Measurements from ENCODE around the gene SETD3. TPM values are rescaled to one million over a fixed set of nuclear protein-coding genes. Genes with fewer than 3 reads are reported as not detected.

The SETD3 gene
- total and polyA plus RNA-seq, 2 experiments from 2014 or later, result 43.3 to 54.6 TPM

- WGBS, 2 experiments (ENCODE audit: low coverage in 1 of 2, low lambda C conversion rate in 2 of 2, missing lambda C conversion rate in 2 of 2), result 89 to 91% methylated on average over 5 of the region's 5 CpGs
- peaks cover 12% of the 10 kb centered on the region; the same call in 1 of the 2 replicates for H3F3A ChIP-seq (ENCODE audit: insufficient read depth)
- H3K4me1 ChIP-seq (ENCODE audit: insufficient read depth), result peaks cover 13% of the 10 kb centered on the region
These were observed 56.3 kb downstream of the SETD3 start for GRCh38 chr14:99424306-99424877.

DNA sequence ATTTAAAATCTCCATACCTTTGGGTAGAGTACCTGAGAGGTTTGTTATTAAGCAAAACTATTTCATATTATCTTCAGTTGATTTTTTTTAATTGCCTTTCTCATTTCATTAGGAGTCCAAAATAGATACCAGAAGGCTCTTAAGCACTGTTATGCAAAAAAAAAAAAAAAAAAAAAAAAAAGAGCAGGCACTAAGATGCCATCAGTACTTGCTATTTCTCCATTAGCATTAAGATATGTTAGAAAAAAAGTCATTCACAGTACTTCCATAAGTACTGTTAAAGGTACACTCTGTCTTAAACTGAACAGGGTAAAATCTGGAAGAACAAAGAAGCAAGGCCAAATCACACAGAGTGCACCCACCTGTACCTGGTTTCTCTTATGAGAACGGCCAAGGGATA lies 57.2 kb downstream of the SETD3 start:
- no peak overlapping the region for H2AFZ ChIP-seq
- 0 out of 2 replicates have a peak, but pooled peaks cover 3% of the 10 kb centered on the region for H4K20me1 ChIP-seq (ENCODE audit: insufficient read depth)
- in situ Hi-C loops (cut with MboI), result no loop called here
- no peak overlapping the region for H3K9ac ChIP-seq
- no peaks in the 10 kb centered on the region for H3K36me3 ChIP-seq (ENCODE audit: low read depth)
- peaks cover 12% of the 10 kb centered on the region; the same call in 1 of the 2 replicates for H3F3A ChIP-seq (ENCODE audit: insufficient read depth)
- DNase-seq, result no peak
- no peak overlapping the region for H3K27ac ChIP-seq
- TF ChIP-seq EZH2 (IDR thresholded peaks at IDR 0.05; ENCODE audit: insufficient read depth, poor library complexity, severe bottlenecking), result no peak
- TF ChIP-seq EZH2phosphoT487 (IDR thresholded peaks at IDR 0.05; ENCODE audit: insufficient read depth, low read depth), result no peak
- peaks cover 13% of the 10 kb centered on the region; the same call in 1 of the 2 replicates for H3K79me2 ChIP-seq (ENCODE audit: insufficient read depth)
- no peak overlapping the region for H3K4me2 ChIP-seq (ENCODE audit: unreplicated experiment)
- no peaks in the 10 kb centered on the region for H3K27me3 ChIP-seq (replicated peaks; ENCODE audit: insufficient read depth)
- H3K9me2 ChIP-seq (ENCODE audit: insufficient read depth), result no peaks in the 10 kb centered on the region
- no peak overlapping the region for H3K4me3 ChIP-seq
- H3K4me1 ChIP-seq (ENCODE audit: insufficient read depth), result peaks cover 13% of the 10 kb centered on the region
- no peaks in the 10 kb centered on the region for H3K9me3 ChIP-seq (ENCODE audit: low read depth)
- WGBS, 2 experiments (ENCODE audit: low coverage in 1 of 2, low lambda C conversion rate in 2 of 2, missing lambda C conversion rate in 2 of 2), result 100% methylated on average over 1 of the region's 1 CpG

More at GRCh38 chr14:99424306-99424877, 56.3 kb downstream of the SETD3 start:
- Histone ChIP-seq H3K27me3 (replicated peaks; ENCODE audit: insufficient read depth) (no peaks in the 10 kb centered on the region), H4K20me1 (ENCODE audit: insufficient read depth) (0 out of 2 replicates have a peak, but pooled peaks cover 3% of the 10 kb centered on the region), H3K9ac (no peak overlapping the region), H2AFZ (no peak overlapping the region), H3K27ac (no peak overlapping the region), H3K4me2 (ENCODE audit: unreplicated experiment) (no peak overlapping the region), H3K9me3 (ENCODE audit: low read depth) (no peaks in the 10 kb centered on the region), H3K9me2 (ENCODE audit: insufficient read depth) (no peaks in the 10 kb centered on the region), H3K79me2 (ENCODE audit: insufficient read depth) (peaks cover 18% of the 10 kb centered on the region; the same call in 1 of the 2 replicates), H3K4me3 (no peak overlapping the region), H3K36me3 (ENCODE audit: low read depth) (peaks cover 7% of the 10 kb centered on the region; the same call in 1 of the 2 replicates)
- no peak for DNase-seq
- TF ChIP-seq EZH2phosphoT487 (IDR thresholded peaks at IDR 0.05; ENCODE audit: insufficient read depth, low read depth), result no peak
- TF ChIP-seq EZH2 (IDR thresholded peaks at IDR 0.05; ENCODE audit: insufficient read depth, poor library complexity, severe bottlenecking), result no peak
- in situ Hi-C loops (cut with MboI), result no loop called here

- H3K9me2 ChIP-seq (ENCODE audit: insufficient read depth), result no peaks in the 10 kb centered on the region
- in situ Hi-C loops (cut with MboI), result no loop called here
- 91 to 95% methylated on average over 7 of the region's 7 CpGs for WGBS, 2 experiments (ENCODE audit: low coverage in 1 of 2, low lambda C conversion rate in 2 of 2, missing lambda C conversion rate in 2 of 2)
- H3K27me3 ChIP-seq (replicated peaks; ENCODE audit: insufficient read depth), result no peaks in the 10 kb centered on the region
- H2AFZ ChIP-seq, result no peak overlapping the region
- no peak overlapping the region for H3K4me2 ChIP-seq (ENCODE audit: unreplicated experiment)
- 0 out of 2 replicates have a peak, but pooled peaks cover 2% of the 10 kb centered on the region for H3F3A ChIP-seq (ENCODE audit: insufficient read depth)
- 0 out of 2 replicates have a peak, but pooled peaks cover 3% of the 10 kb centered on the region for H4K20me1 ChIP-seq (ENCODE audit: insufficient read depth)
- H3K9me3 ChIP-seq (ENCODE audit: low read depth), result no peaks in the 10 kb centered on the region
- TF ChIP-seq EZH2phosphoT487 (IDR thresholded peaks at IDR 0.05; ENCODE audit: insufficient read depth, low read depth) (no peak), EZH2 (IDR thresholded peaks at IDR 0.05; ENCODE audit: insufficient read depth, poor library complexity, severe bottlenecking) (no peak)
- no peak overlapping the region for H3K27ac ChIP-seq
- DNase-seq, result no peak
- H3K79me2 ChIP-seq (ENCODE audit: insufficient read depth), result peaks cover 16% of the 10 kb centered on the region
- peaks cover 3% of the 10 kb centered on the region for H3K4me1 ChIP-seq (ENCODE audit: insufficient read depth)
- H3K9ac ChIP-seq, result no peak overlapping the region
- no peaks in the 10 kb centered on the region for H3K36me3 ChIP-seq (ENCODE audit: low read depth)
- H3K4me3 ChIP-seq, result no peak overlapping the region
These were observed 58.2 kb downstream of the SETD3 start for GRCh38 chr14:99422228-99423010.

DNA sequence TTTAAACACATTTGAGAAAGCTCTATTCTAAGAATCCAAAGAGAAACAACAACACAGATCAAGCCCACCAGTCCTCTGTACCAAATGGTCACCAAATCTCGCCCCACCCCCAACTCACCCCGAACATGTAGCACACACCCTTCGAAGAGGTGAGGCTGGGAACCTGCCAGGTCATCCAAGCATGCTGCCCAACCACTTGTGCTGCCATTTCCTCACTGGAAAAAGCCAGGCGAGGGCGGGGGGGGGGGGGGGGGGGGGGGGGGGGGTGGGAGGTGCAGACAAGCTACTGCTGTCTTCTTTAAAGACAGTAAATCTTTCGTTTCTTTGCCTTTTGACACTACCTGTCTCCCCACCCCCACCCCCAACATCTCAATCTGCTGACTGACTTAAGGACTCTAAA lies 59.9 kb downstream of the SETD3 start:
- H3K4me2 ChIP-seq (ENCODE audit: unreplicated experiment), result no peak overlapping the region
- no peak overlapping the region for H3K4me3 ChIP-seq
- no peaks in the 10 kb centered on the region for H3K9me3 ChIP-seq (ENCODE audit: low read depth)
- H3K79me2 ChIP-seq (ENCODE audit: insufficient read depth), result peaks cover 16% of the 10 kb centered on the region
- no peaks in the 10 kb centered on the region for H3K36me3 ChIP-seq (ENCODE audit: low read depth)
- 65 to 67% methylated on average over 4 to 6 of the region's 6 CpGs for WGBS, 2 experiments (ENCODE audit: low coverage in 1 of 2, low lambda C conversion rate in 2 of 2, missing lambda C conversion rate in 2 of 2)
- H3K9ac ChIP-seq, result no peak overlapping the region
- H3K27ac ChIP-seq, result no peak overlapping the region
- H3F3A ChIP-seq (ENCODE audit: insufficient read depth), result peaks cover 10% of the 10 kb centered on the region; the same call in 1 of the 2 replicates
- H2AFZ ChIP-seq, result no peak overlapping the region
- no peaks in the 10 kb centered on the region for H4K20me1 ChIP-seq (ENCODE audit: insufficient read depth)
- in situ Hi-C loops (cut with MboI), result no loop called here
- no peaks in the 10 kb centered on the region for H3K27me3 ChIP-seq (replicated peaks; ENCODE audit: insufficient read depth)
- H3K4me1 ChIP-seq (ENCODE audit: insufficient read depth), result peaks cover 5% of the 10 kb centered on the region; the same call in 1 of the 2 replicates
- no peak for TF ChIP-seq EZH2 (IDR thresholded peaks at IDR 0.05; ENCODE audit: insufficient read depth, poor library complexity, severe bottlenecking)
- TF ChIP-seq EZH2phosphoT487 (IDR thresholded peaks at IDR 0.05; ENCODE audit: insufficient read depth, low read depth), result no peak
- no peaks in the 10 kb centered on the region for H3K9me2 ChIP-seq (ENCODE audit: insufficient read depth)
- no peak for DNase-seq

Measured in GM23248 (cell line).